OCI-LY1 (cell line): ENCODE data around the gene IKZF3.
A peak's percentile ranks its signal among the peaks of the same experiment; 100 is the strongest.

Experiments used
- H2AFZ ChIP-seq: fragments of 200-600 bp; sonication (generic), shearing (Covaris generic); 2 replicates; pipeline ENCODE4 v1.6.0; 2014; ENCODE audit warnings: antibody characterized with exemption, mild to moderate bottlenecking, low read length
- H3F3A ChIP-seq: fragments of 200-600 bp; sonication (generic), shearing (Covaris generic); 2 replicates; pipeline ENCODE4 v1.6.0; 2014; ENCODE audit warnings: mild to moderate bottlenecking, antibody characterized with exemption, low read length, moderate library complexity; ENCODE audit not compliant: insufficient read depth
- H3K27ac ChIP-seq: fragments of 200-600 bp; sonication (generic); 2 replicates; pipeline ENCODE4 v1.5.1; 2014; ENCODE audit warnings: low read length, mixed run types, mild to moderate bottlenecking, low read depth; ENCODE audit not compliant: poor library complexity, severe bottlenecking
- H3K27me3 ChIP-seq: fragments of 200-600 bp; sonication (generic); 2 replicates; pipeline ENCODE4 v1.6.0; 2014; ENCODE audit warnings: antibody characterized with exemption, mild to moderate bottlenecking, low read length, moderate library complexity; ENCODE audit not compliant: insufficient read depth
- H3K36me3 ChIP-seq: fragments of 200-600 bp; sonication (generic); 2 replicates; pipeline ENCODE4 v1.6.1; 2014; ENCODE audit warnings: mild to moderate bottlenecking, antibody characterized with exemption, low read length, moderate library complexity, mixed read lengths; ENCODE audit not compliant: insufficient read depth
- H3K4me1 ChIP-seq: fragments of 200-600 bp; sonication (generic); 2 replicates; pipeline ENCODE4 v1.5.1; 2014; ENCODE audit warnings: mild to moderate bottlenecking, low read length, moderate library complexity; ENCODE audit not compliant: insufficient read depth, severe bottlenecking
- H3K4me2 ChIP-seq: fragments of 200-600 bp; sonication (generic), shearing (Covaris generic); 2 replicates; pipeline ENCODE4 v1.6.1; 2014; ENCODE audit warnings: low read length
- H3K4me3 ChIP-seq: fragments of 200-600 bp; sonication (generic); 2 replicates; pipeline ENCODE4 v1.5.1; 2014; ENCODE audit warnings: low read length, low read depth, mild to moderate bottlenecking, mixed read lengths; ENCODE audit not compliant: poor library complexity, severe bottlenecking
- H3K79me2 ChIP-seq: fragments of 200-600 bp; shearing (Covaris generic); 2 replicates; pipeline ENCODE4 v1.6.1; 2016; ENCODE audit warnings: mixed run types, low read length, mixed read lengths; ENCODE audit not compliant: insufficient read depth
- H3K9ac ChIP-seq: fragments of 200-600 bp; sonication (generic), shearing (Covaris generic); 2 replicates; pipeline ENCODE4 v1.6.1; 2014; ENCODE audit warnings: mild to moderate bottlenecking, low read length, mixed read lengths
- H3K9me2 ChIP-seq: fragments of 200-600 bp; sonication (generic), shearing (Covaris generic); 2 replicates; pipeline ENCODE4 v1.6.1; 2014; ENCODE audit warnings: low read depth, mild to moderate bottlenecking, low read length, mixed read lengths
- H3K9me3 ChIP-seq: fragments of 200-600 bp; shearing (Covaris generic); 2 replicates; pipeline ENCODE4 v1.6.1; 2014; ENCODE audit warnings: low read length, mixed read lengths
- H4K20me1 ChIP-seq: fragments of 200-600 bp; sonication (generic), shearing (Covaris generic); 2 replicates; pipeline ENCODE4 v1.6.0; 2016; ENCODE audit warnings: mild to moderate bottlenecking, low read length; ENCODE audit not compliant: insufficient read depth
- CTCF ChIP-seq: fragments of 200-600 bp; sonication (generic), shearing (Covaris generic); IDR thresholded peaks from 2 replicates; pipeline ENCODE4 v1.5.1; 2017; ENCODE audit warnings: mild to moderate bottlenecking, antibody characterized with exemption, low read length, moderate library complexity, mixed read lengths
- EZH2 ChIP-seq: fragments of 200-600 bp; sonication (generic), shearing (Covaris generic); IDR thresholded peaks from 2 replicates; pipeline ENCODE4 v1.8.0; 2017; ENCODE audit warnings: borderline replicate concordance, mixed run types, mild to moderate bottlenecking, antibody characterized with exemption, low read length, moderate library complexity, mixed read lengths

IKZF3 gene

GRCh38 chr17:39863918-39864746, at the start of gene IKZF3:
IKZF3 (minus strand) TSS chr17:39864312; CDS start chr17:39864126, 186 bp downstream.
- peak within 1 kb of the TSS; percentile 86 for H3K4me3 ChIP-seq

GRCh38 chr17:39908789-39909352, 44.8 kb upstream of the IKZF3 start:
- Histone ChIP-seq H3K9me3 (no peaks in the 10 kb centered on the region), H3K4me2 (no peak overlapping the region), H2AFZ (no peak overlapping the region), H3K4me1 (no peaks in the 10 kb centered on the region), H4K20me1 (no peaks in the 10 kb centered on the region), H3F3A (no peaks in the 10 kb centered on the region), H3K36me3 (peaks cover 72% of the 10 kb centered on the region), H3K4me3 (no peak overlapping the region), H3K9me2 (no peaks in the 10 kb centered on the region), H3K27me3 (no peaks in the 10 kb centered on the region), H3K9ac (no peak overlapping the region), H3K79me2 (no peaks in the 10 kb centered on the region), H3K27ac (no peak overlapping the region)
- TF ChIP-seq EZH2 (no peak), CTCF (no peak)

More at GRCh38 chr17:39863918-39864746, at the start of gene IKZF3:
- Histone ChIP-seq H4K20me1 (no peaks in the 10 kb centered on the region), H3K27me3 (no peaks in the 10 kb centered on the region), H3K9me2 (no peaks in the 10 kb centered on the region), H3K4me2 (peak within 1 kb of the TSS; percentile 99), H3K27ac (peak within 1 kb of the TSS; percentile 99), H3K79me2 (peaks cover 57% of the 10 kb centered on the region), H3K4me1 (peaks cover 62% of the 10 kb centered on the region), H3F3A (peaks cover 11% of the 10 kb centered on the region), H3K9ac (peak within 1 kb of the TSS; percentile 98), H3K9me3 (no peaks in the 10 kb centered on the region), H2AFZ (no peak within 1 kb of the TSS), H3K36me3 (peaks cover 29% of the 10 kb centered on the region)
- peak; percentile 38 for TF ChIP-seq CTCF
- TF ChIP-seq EZH2 = no peak

- no peaks in the 10 kb centered on the region for H3K4me1 ChIP-seq
- no peaks in the 10 kb centered on the region for H3K9me3 ChIP-seq
- no peak overlapping the region for H3K4me3 ChIP-seq
- peaks cover 58% of the 10 kb centered on the region for H3K36me3 ChIP-seq
- H3K79me2 ChIP-seq = no peaks in the 10 kb centered on the region
- no peaks in the 10 kb centered on the region for H3K9me2 ChIP-seq
- no peak for TF ChIP-seq CTCF
- no peak for TF ChIP-seq EZH2
- no peak overlapping the region for H3K4me2 ChIP-seq
- H3F3A ChIP-seq = no peaks in the 10 kb centered on the region
- H3K27ac ChIP-seq = no peak overlapping the region
- no peak overlapping the region for H3K9ac ChIP-seq
- no peaks in the 10 kb centered on the region for H3K27me3 ChIP-seq
- no peak overlapping the region for H2AFZ ChIP-seq
- H4K20me1 ChIP-seq = no peaks in the 10 kb centered on the region
Observed at GRCh38 chr17:39904990-39905288, 40.8 kb upstream of the IKZF3 start.
